H1 (cell line): ENCODE results near the gene MMP21. TPM values are rescaled to one million over a fixed set of nuclear protein-coding genes. Genes with fewer than 3 reads are reported as not detected.

Experiments
- CTCF ChIA-PET: fragments of 300-600 bp; sonication (Branson Sonifier 250); formaldehyde crosslinking; loops from one replicate; lab custom pipeline; 2021; ENCODE audit not compliant: partially characterized antibody; lab: Charles Lee
- POLR2A ChIA-PET: fragments of 300-600 bp; sonication (Branson Sonifier 250); formaldehyde crosslinking; loops from one replicate; lab custom pipeline; 2021; ENCODE audit warnings: inconsistent platforms; ENCODE audit not compliant: partially characterized antibody; lab: Charles Lee
- DNase-seq, 2 experiments: peaks; one replicate each; pipeline versions ENCODE4 v3.0.0 to v3.0.0-alpha.2; 2010 to 2022; ENCODE audit warnings: low spot score in 2 of 2, low read depth in 1 of 2, mixed read lengths in 1 of 2
- FAIRE-seq: peaks from 2 replicates; lab custom pipeline; 2011; peaks lifted over from hg19 to GRCh38; lab: Jason Lieb, UNC
- H2AFZ ChIP-seq: 2 replicates; pipeline ENCODE4 v1.8.1; 2012; ENCODE audit warnings: low read length, inconsistent platforms
- H2AK5ac ChIP-seq: 2 replicates; pipeline ENCODE4 v1.6.1; 2013; ENCODE audit warnings: low read depth, low read length
- H2BK120ac ChIP-seq: replicated peaks from 2 replicates; pipeline ENCODE3; 2013; ENCODE audit warnings: low read depth, low read length, inconsistent platforms
- H2BK12ac ChIP-seq: 2 replicates; pipeline ENCODE4 v1.6.1; 2013; ENCODE audit warnings: low read depth, low read length
- H2BK15ac ChIP-seq: 2 replicates; pipeline ENCODE4 v1.6.1; 2013; ENCODE audit warnings: low read length
- H2BK20ac ChIP-seq: 2 replicates; pipeline ENCODE4 v1.6.1; 2013; ENCODE audit warnings: low read length
- H2BK5ac ChIP-seq: 2 replicates; pipeline ENCODE4 v1.6.1; 2013; ENCODE audit warnings: low read depth, low read length
- H3K14ac ChIP-seq: 2 replicates; pipeline ENCODE4 v1.6.1; 2013; ENCODE audit warnings: inconsistent platforms; ENCODE audit not compliant: insufficient read length
- H3K18ac ChIP-seq: 2 replicates; pipeline ENCODE4 v1.6.1; 2013; ENCODE audit warnings: low read length; ENCODE audit errors: extremely low read depth
- H3K23ac ChIP-seq: 2 replicates; pipeline ENCODE4 v1.6.1; 2013; ENCODE audit warnings: inconsistent platforms; ENCODE audit not compliant: insufficient read length
- H3K23me2 ChIP-seq: 2 replicates; pipeline ENCODE4 v1.6.1; 2013; ENCODE audit warnings: low read depth, low read length
- H3K27ac ChIP-seq: 2 replicates; pipeline ENCODE4 v1.6.1; 2011; ENCODE audit warnings: low read depth, low read length, inconsistent platforms
- H3K27me3 ChIP-seq, 4 experiments: replicated peaks in 1 of 4; 1 replicate in 1 of 4; 2 replicates in 3 of 4; pipeline versions ENCODE4 v1.6.1 to v1.8.1; 2011 to 2013; ENCODE audit warnings: low read length in 3 of 4, mild to moderate bottlenecking in 3 of 4, inconsistent platforms in 2 of 4, mixed read lengths in 2 of 4, moderate library complexity in 1 of 4; ENCODE audit not compliant: control insufficient read depth in 3 of 4, insufficient read depth in 3 of 4; ENCODE audit errors: extremely low read depth in 1 of 4
- H3K36me3 ChIP-seq, 4 experiments: 2 replicates each; pipeline versions ENCODE4 v1.6.1 to v1.8.1; 2011 to 2013; ENCODE audit warnings: mild to moderate bottlenecking in 4 of 4, low read length in 3 of 4, moderate library complexity in 2 of 4, control low read depth in 1 of 4, inconsistent platforms in 1 of 4; ENCODE audit not compliant: insufficient read depth in 4 of 4, control insufficient read depth in 2 of 4
- H3K4ac ChIP-seq: replicated peaks from 2 replicates; pipeline ENCODE3; 2013; ENCODE audit warnings: low read length, low read depth, mixed read lengths, inconsistent platforms; ENCODE audit not compliant: insufficient read length
- H3K4me1 ChIP-seq, 4 experiments: replicated peaks in 1 of 4; 1 replicate in 1 of 4; 2 replicates in 3 of 4; pipeline versions ENCODE4 v1.6.1 to v1.8.1; 2011 to 2013; ENCODE audit warnings: low read length in 3 of 4, inconsistent platforms in 2 of 4, mixed read lengths in 1 of 4; ENCODE audit not compliant: insufficient read depth in 4 of 4, control insufficient read depth in 3 of 4
- H3K4me2 ChIP-seq, 2 experiments: 2 replicates each; pipeline versions ENCODE4 v1.6.1 to v1.8.1; 2011 to 2013; ENCODE audit warnings: low read depth in 2 of 2, low read length in 2 of 2, control low read depth in 1 of 2, inconsistent platforms in 1 of 2, mild to moderate bottlenecking in 1 of 2; ENCODE audit not compliant: insufficient read depth in 1 of 2
- H3K4me3 ChIP-seq, 4 experiments: fragments of 200-600, 300-600 bp in 1 of 4; sonication (generic), shearing (Covaris generic), sonication (Bioruptor Twin) in 1 of 4; 2 replicates each; pipeline versions ENCODE4 v1.5.1 to v1.8.1; 2011 to 2016; ENCODE audit warnings: low read length in 4 of 4, low read depth in 3 of 4, control low read depth in 2 of 4, inconsistent platforms in 2 of 4, mild to moderate bottlenecking in 2 of 4, mixed read lengths in 1 of 4, moderate library complexity in 1 of 4; ENCODE audit not compliant: insufficient read depth in 2 of 4; ENCODE audit errors: extremely low read depth in 1 of 4
- H3K56ac ChIP-seq: replicated peaks from 2 replicates; pipeline ENCODE3; 2013; ENCODE audit warnings: low read depth, mild to moderate bottlenecking, mixed read lengths, low read length, inconsistent platforms; ENCODE audit not compliant: insufficient read length
- H3K79me1 ChIP-seq: 2 replicates; pipeline ENCODE4 v1.6.1; 2013; ENCODE audit warnings: low read depth, low read length, control low read depth
- H3K79me2 ChIP-seq, 2 experiments: 2 replicates each; pipeline versions ENCODE4 v1.6.1 to v1.8.1; 2012 to 2013; ENCODE audit warnings: low read length in 2 of 2, mild to moderate bottlenecking in 2 of 2, inconsistent platforms in 1 of 2; ENCODE audit not compliant: insufficient read depth in 2 of 2, control insufficient read depth in 1 of 2
- H3K9ac ChIP-seq, 4 experiments: replicated peaks in 1 of 4; 1 replicate in 1 of 4; 2 replicates in 3 of 4; pipeline versions ENCODE4 v1.6.1 to v1.8.1; 2011 to 2013; ENCODE audit warnings: low read depth in 3 of 4, low read length in 3 of 4, control low read depth in 2 of 4, mild to moderate bottlenecking in 2 of 4, moderate library complexity in 2 of 4, inconsistent platforms in 1 of 4; ENCODE audit errors: extremely low read depth in 1 of 4
- H3K9me3 ChIP-seq, 2 experiments: 2 replicates each; pipeline versions ENCODE4 v1.6.1 to v1.8.1; 2012 to 2013; ENCODE audit warnings: mild to moderate bottlenecking in 2 of 2, moderate library complexity in 2 of 2, control low read depth in 1 of 2, inconsistent platforms in 1 of 2, low read depth in 1 of 2, low read length in 1 of 2, mixed read lengths in 1 of 2; ENCODE audit not compliant: insufficient read depth in 2 of 2
- H4K20me1 ChIP-seq, 2 experiments: replicated peaks in 1 of 2; 2 replicates each; pipeline versions ENCODE3 to v1.8.1; 2011 to 2013; ENCODE audit warnings: inconsistent platforms in 2 of 2, low read length in 2 of 2, mild to moderate bottlenecking in 1 of 2; ENCODE audit not compliant: insufficient read depth in 2 of 2, control insufficient read depth in 1 of 2
- H4K5ac ChIP-seq: 2 replicates; pipeline ENCODE4 v1.6.1; 2013; ENCODE audit warnings: low read length, low read depth, mixed read lengths, inconsistent platforms; ENCODE audit not compliant: insufficient read length
- H4K8ac ChIP-seq: 2 replicates; pipeline ENCODE4 v1.8.0; 2013; ENCODE audit warnings: mild to moderate bottlenecking, moderate library complexity, low read length, inconsistent platforms; ENCODE audit not compliant: insufficient read depth; ENCODE audit errors: extremely low read depth
- H4K91ac ChIP-seq: replicated peaks from 2 replicates; pipeline ENCODE3; 2013; ENCODE audit warnings: low read length, mixed read lengths, inconsistent platforms; ENCODE audit not compliant: insufficient read length
- CBX8 ChIP-seq: fragments of 300-800, 300-1000 bp; sonication (generic); IDR thresholded peaks from 2 replicates; pipeline ENCODE4 v1.7.1; 2016; ENCODE audit warnings: low read depth, low read length, borderline replicate concordance
- CTBP2 ChIP-seq: IDR thresholded peaks from 2 replicates; pipeline ENCODE4 v1.7.0; 2011; ENCODE audit warnings: borderline replicate concordance, mild to moderate bottlenecking, moderate library complexity, mixed read lengths, low read length; ENCODE audit not compliant: insufficient read depth, insufficient read length
- KDM4A ChIP-seq: IDR thresholded peaks from one replicate; pipeline ENCODE4 v1.7.1; 2012; ENCODE audit warnings: low read depth, mild to moderate bottlenecking, moderate library complexity, low read length, inconsistent platforms; ENCODE audit not compliant: severe bottlenecking
- NRF1 ChIP-seq: IDR thresholded peaks from 2 replicates; pipeline ENCODE4 v1.6.1; 2011; ENCODE audit warnings: mild to moderate bottlenecking, low read depth, low read length, improper control_type of control experiment
- PHF8 ChIP-seq: fragments of 200-600 bp; sonication (generic); conservative IDR thresholded peaks from 2 replicates; pipeline ENCODE4 v1.7.1; 2012; ENCODE audit warnings: low read depth, mild to moderate bottlenecking, inconsistent platforms, low read length, moderate library complexity
- SIX5 ChIP-seq: IDR thresholded peaks from 2 replicates; pipeline ENCODE4 v1.6.1; 2011; ENCODE audit warnings: mild to moderate bottlenecking, low read depth, low read length
- TBP ChIP-seq: IDR thresholded peaks from 2 replicates; pipeline ENCODE4 v1.6.1; 2011; ENCODE audit warnings: low read depth, low read length, improper control_type of control experiment
- WGBS, 2 experiments: shearing (Covaris generic) in 1 of 2; methylation state at CpG; one replicate each; pipeline versions ENCODE4 v1.1.6 to v1.1.7; 2013 to 2015; ENCODE audit warnings: low lambda C conversion rate in 2 of 2, mixed read lengths in 2 of 2, inconsistent platforms in 1 of 2, low coverage in 1 of 2, missing lambda C conversion rate in 1 of 2; ENCODE audit not compliant: insufficient replicate concordance in 2 of 2, insufficient coverage in 1 of 2, insufficient read length in 1 of 2; ENCODE audit errors: extremely low coverage in 1 of 2, missing lambda C conversion rate in 1 of 2; 5-methylcytosine and 5-hydroxymethylcytosine counted together
- polyA plus RNA-seq, 7 experiments: library from polyadenylated mRNA; depleted of rRNA in 3 of 7; stranded (reverse) in 5 of 7; unstranded in 2 of 7; fragments of >200 nt in 5 of 7; fragments of 200-250 nt in 2 of 7; gene quantifications; 1 replicate in 5 of 7; 2 replicates in 1 of 7; 4 replicates in 1 of 7; pipeline versions ENCODE4 v1.2.1 to v1.2.3, GENCODE V29; 2011 to 2013; ENCODE audit warnings: missing spikeins in 2 of 7, mixed read lengths in 2 of 7
- total RNA-seq: library from RNA; stranded (reverse); fragmentation: NEBNext Ultra II Directional; extraction: Animal tissue kit (Norgen Biotek cat#: 25700); gene quantifications from 2 replicates; pipeline ENCODE4 v1.2.1, GENCODE V29; 2021
- TF ChIP-seq, protein P1 (sequence below): IDR thresholded peaks from 2 replicates; pipeline ENCODE4 v1.6.1; 2012; ENCODE audit warnings: low read length, inconsistent platforms
- TF ChIP-seq, protein P2 (sequence below): IDR thresholded peaks from 2 replicates; pipeline ENCODE4 v1.6.1; 2011; ENCODE audit warnings: low read length, improper control_type of control experiment

MMP21 gene
- total and polyA plus RNA-seq, 2 of the 8 experiments (the other 6 are each of a cell fraction or from before 2014, with no cell fraction given): not detected

DNA sequence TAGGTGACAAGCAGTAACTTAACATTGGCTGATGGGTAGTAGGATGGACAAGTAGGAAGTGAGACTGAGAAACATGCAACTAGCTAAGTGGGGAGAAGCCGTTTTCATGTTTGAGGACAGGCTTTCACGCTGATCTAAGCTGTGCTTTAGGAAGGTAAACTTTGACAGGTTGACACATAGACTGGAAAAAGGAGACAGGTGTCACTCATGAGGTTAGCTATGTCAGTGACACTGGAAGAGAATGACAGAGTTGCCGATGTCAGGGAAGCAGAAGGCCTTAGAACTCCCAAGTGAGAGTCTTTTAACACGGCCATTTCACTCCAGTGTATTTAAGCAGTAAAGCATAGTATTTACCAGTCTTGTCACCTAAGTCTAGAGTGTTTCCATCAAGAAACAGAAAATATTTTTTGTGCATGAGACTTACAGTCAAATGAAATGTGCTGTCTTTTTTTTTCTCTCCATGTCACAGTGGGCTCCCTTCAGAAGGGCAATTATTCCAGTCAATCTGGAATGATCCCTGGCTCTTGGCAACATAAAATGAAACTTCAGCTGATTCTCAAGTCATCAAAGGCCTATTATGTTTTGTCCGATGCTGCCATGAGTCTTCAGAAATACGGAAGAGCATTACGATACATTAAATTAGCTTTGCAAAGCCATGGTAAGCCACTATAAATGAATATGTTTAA lies 35.5 kb downstream of the MMP21 start:
- Histone ChIP-seq H3K4me2 (no peak overlapping the region), H2AK5ac (no peak overlapping the region), H2AFZ (no peak overlapping the region), H3K4ac (no peak overlapping the region), H4K20me1 (peaks cover 0 to 9% of the 10 kb centered on the region in 2 experiments), H2BK5ac (no peak overlapping the region), H3K36me3 (peaks cover 27 to 93% (median 78%) of the 10 kb centered on the region in 4 experiments), H3K9me3 (no peaks in the 10 kb centered on the region), H3K4me3 (no peak overlapping the region), H2BK120ac (no peak overlapping the region), H3K4me1 (no peaks in the 10 kb centered on the region), H3K27ac (no peak overlapping the region), H2BK12ac (no peak overlapping the region), H3K14ac (no peak overlapping the region), H3K23ac (no peak overlapping the region), H3K18ac (no peak overlapping the region), H3K23me2 (0 out of 2 replicates have a peak, but pooled peaks cover 3% of the 10 kb centered on the region), H3K56ac (no peak overlapping the region), H2BK15ac (no peak overlapping the region), H3K79me2 (no peaks in the 10 kb centered on the region), H3K79me1 (no peaks in the 10 kb centered on the region), H4K8ac (no peak overlapping the region), H4K5ac (no peak overlapping the region), H4K91ac (no peak overlapping the region), H3K27me3 (no peaks in the 10 kb centered on the region), H2BK20ac (no peak overlapping the region), H3K9ac (no peak overlapping the region)
- POLR2A ChIA-PET: interaction anchor here (0.9 to 1.6 kb wide), 2 partner anchors 9 to 13 kb away, joined by 3 to 4 read pairs; no protein-coding TSS in a partner anchor
- DNase-seq (no peak), FAIRE-seq (no peak)
- 93% methylated on average over 7 of the region's 7 CpGs; no CpG with 5 or more reads in 1 of the 2 experiments for WGBS, 2 experiments
- CTCF ChIA-PET: interaction anchor here (2.1 kb wide), 1 partner anchor 11 kb away, joined by 6 read pairs; no protein-coding TSS in a partner anchor
- TF ChIP-seq TBP (no peak), CBX8 (no peak), KDM4A (no peak), SIX5 (no peak), CTBP2 (no peak), NRF1 (no peak), PHF8 (no peak)
- TF ChIP-seq, protein P1, sequence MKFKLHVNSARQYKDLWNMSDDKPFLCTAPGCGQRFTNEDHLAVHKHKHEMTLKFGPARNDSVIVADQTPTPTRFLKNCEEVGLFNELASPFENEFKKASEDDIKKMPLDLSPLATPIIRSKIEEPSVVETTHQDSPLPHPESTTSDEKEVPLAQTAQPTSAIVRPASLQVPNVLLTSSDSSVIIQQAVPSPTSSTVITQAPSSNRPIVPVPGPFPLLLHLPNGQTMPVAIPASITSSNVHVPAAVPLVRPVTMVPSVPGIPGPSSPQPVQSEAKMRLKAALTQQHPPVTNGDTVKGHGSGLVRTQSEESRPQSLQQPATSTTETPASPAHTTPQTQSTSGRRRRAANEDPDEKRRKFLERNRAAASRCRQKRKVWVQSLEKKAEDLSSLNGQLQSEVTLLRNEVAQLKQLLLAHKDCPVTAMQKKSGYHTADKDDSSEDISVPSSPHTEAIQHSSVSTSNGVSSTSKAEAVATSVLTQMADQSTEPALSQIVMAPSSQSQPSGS: no peak
- TF ChIP-seq, protein P2, sequence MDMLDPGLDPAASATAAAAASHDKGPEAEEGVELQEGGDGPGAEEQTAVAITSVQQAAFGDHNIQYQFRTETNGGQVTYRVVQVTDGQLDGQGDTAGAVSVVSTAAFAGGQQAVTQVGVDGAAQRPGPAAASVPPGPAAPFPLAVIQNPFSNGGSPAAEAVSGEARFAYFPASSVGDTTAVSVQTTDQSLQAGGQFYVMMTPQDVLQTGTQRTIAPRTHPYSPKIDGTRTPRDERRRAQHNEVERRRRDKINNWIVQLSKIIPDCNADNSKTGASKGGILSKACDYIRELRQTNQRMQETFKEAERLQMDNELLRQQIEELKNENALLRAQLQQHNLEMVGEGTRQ: no peak
